Activated CD4-positive, alpha-beta memory T cell treated with anti-CD3 and anti-CD28 coated beads for 36 hours (primary cell): ENCODE results near the gene MAN2C1. TPM values are rescaled to one million over a fixed set of nuclear protein-coding genes. Genes with fewer than 3 reads are reported as not detected.
A peak's percentile ranks its signal among the peaks of the same experiment; 100 is the strongest.
"Not testable (repeated sequence)": the region's sequence is repeated elsewhere in the genome, so short reads cannot be mapped to it uniquely, and the experiment has no call there.

Experiments used
- CTCF ChIA-PET: fragments of 350-600 bp; sonication (Branson Sonifier 250); formaldehyde crosslinking; loops from one replicate; lab custom pipeline; 2021; ENCODE audit warnings: antibody characterized with exemption, inconsistent platforms; lab: Charles Lee
- POLR2A ChIA-PET: fragments of 350-600 bp; sonication (Branson Sonifier 250); formaldehyde crosslinking; loops from one replicate; lab custom pipeline; 2021; ENCODE audit warnings: antibody characterized with exemption; lab: Charles Lee
- DNase-seq: peaks from one replicate; pipeline ENCODE4 v3.0.0-alpha.2; 2020
- H3K27ac Mint-ChIP-seq: one replicate; pipeline ENCODE4 v1.8.0; 2021; ENCODE audit warnings: mixed read lengths
- H3K27me3 Mint-ChIP-seq: one replicate; pipeline ENCODE4 v1.8.0; 2021; ENCODE audit warnings: mixed read lengths
- H3K36me3 Mint-ChIP-seq: one replicate; pipeline ENCODE4 v1.8.0; 2021; ENCODE audit warnings: mixed read lengths
- H3K4me1 Mint-ChIP-seq: one replicate; pipeline ENCODE4 v1.8.0; 2021; ENCODE audit warnings: low read depth, mixed read lengths
- H3K4me3 Mint-ChIP-seq: one replicate; pipeline ENCODE4 v1.8.0; 2021; ENCODE audit warnings: mild to moderate bottlenecking, mixed read lengths
- H3K9me3 Mint-ChIP-seq: one replicate; pipeline ENCODE4 v1.8.0; 2021; ENCODE audit warnings: mixed read lengths
- intact Hi-C: fragments of 100-400 bp; cut with micrococcal nuclease; formaldehyde crosslinking; loops from one replicate; pipeline ENCODE4 v1.15.1; 2023
- total RNA-seq, 2 experiments: library from RNA; stranded (reverse); gene quantifications; one replicate each; pipeline ENCODE4 v1.2.3, GENCODE V29; 2021

The MAN2C1 gene
- total RNA-seq, 2 experiments from 2014 or later = 177 to 192 TPM

DNA sequence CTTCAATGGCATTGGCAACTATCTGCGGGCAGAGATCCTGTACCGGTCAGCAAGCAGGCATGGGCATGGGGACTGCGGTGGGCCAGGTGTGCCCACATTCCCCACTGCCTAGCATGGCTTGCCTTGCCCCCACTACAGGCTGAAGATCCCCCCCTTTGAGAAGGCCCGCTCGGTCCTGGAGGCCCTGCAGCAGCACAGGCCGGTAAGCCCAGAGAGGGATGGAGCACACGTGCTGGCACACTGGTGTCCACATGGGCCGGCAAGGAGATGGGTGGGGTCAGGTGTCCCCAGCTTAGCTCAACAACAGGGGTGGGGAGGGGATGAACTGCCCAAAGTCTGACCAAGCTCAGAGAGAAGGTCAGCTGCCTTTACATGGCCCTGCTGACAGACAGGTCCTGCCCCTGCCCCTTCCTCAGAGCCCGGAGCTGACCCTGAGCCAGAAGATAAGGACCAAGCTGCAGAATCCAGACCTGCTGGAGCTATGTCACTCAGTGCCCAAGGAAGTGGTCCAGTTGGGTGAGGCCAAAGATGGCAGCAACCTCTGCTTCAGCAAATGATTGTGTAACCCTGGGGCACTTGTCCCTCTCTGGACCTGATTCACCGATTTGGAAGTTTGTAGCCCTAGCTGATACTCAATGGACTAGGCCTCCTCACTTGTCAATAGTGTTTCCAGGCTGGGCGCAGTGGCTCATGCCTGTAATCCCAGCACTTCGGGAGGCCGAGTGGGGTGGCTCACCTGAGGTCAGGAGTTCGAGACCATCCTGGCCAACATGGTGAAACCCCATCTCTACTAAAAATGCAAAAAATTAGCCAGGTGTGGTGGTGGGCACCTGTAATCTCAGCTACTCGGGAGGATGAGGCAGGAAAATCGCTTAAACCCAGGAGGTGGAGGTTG is 16.0 kb downstream of the MAN2C1 start:
- POLR2A ChIA-PET = interaction anchor here (2.0 kb wide), 1 partner anchor 11 kb away, joined by 5 read pairs; no protein-coding TSS in a partner anchor
- intact Hi-C loops = no loop called here
- H3K4me1 Mint-ChIP-seq = peaks cover 23% of the 10 kb centered on the region
- DNase-seq = no peak
- H3K9me3 Mint-ChIP-seq = peaks cover 8% of the 10 kb centered on the region
- H3K27me3 Mint-ChIP-seq = no peaks in the 10 kb centered on the region
- CTCF ChIA-PET = interaction anchor here (2.0 kb wide), 1 partner anchor 16 kb away, joined by 7 read pairs; no protein-coding TSS in a partner anchor
- peaks cover 7% of the 10 kb centered on the region for H3K36me3 Mint-ChIP-seq
- no peak overlapping the region for H3K4me3 Mint-ChIP-seq
- no peak overlapping the region for H3K27ac Mint-ChIP-seq

- peak; percentile 24 for DNase-seq
- ChIA-PET POLR2A (interaction anchor here (0.5 kb wide), 1 partner anchor 91 kb away, joined by 4 read pairs; no protein-coding TSS in a partner anchor), CTCF (no interaction called here)
- intact Hi-C loops = loop anchor here (2.0 kb wide), 1 partner anchor 100 kb away; the partner anchor contains the start of gene SIN3A
- H3K27ac Mint-ChIP-seq = peak overlapping the region; percentile 79
- no peaks in the 10 kb centered on the region for H3K27me3 Mint-ChIP-seq
- peaks cover 8% of the 10 kb centered on the region for H3K9me3 Mint-ChIP-seq
- H3K36me3 Mint-ChIP-seq = peaks cover 7% of the 10 kb centered on the region
- no peak overlapping the region for H3K4me3 Mint-ChIP-seq
- peaks cover 28% of the 10 kb centered on the region for H3K4me1 Mint-ChIP-seq
These were observed 17.6 kb downstream of the MAN2C1 start for GRCh38 chr15:75350601-75351361.

DNA sequence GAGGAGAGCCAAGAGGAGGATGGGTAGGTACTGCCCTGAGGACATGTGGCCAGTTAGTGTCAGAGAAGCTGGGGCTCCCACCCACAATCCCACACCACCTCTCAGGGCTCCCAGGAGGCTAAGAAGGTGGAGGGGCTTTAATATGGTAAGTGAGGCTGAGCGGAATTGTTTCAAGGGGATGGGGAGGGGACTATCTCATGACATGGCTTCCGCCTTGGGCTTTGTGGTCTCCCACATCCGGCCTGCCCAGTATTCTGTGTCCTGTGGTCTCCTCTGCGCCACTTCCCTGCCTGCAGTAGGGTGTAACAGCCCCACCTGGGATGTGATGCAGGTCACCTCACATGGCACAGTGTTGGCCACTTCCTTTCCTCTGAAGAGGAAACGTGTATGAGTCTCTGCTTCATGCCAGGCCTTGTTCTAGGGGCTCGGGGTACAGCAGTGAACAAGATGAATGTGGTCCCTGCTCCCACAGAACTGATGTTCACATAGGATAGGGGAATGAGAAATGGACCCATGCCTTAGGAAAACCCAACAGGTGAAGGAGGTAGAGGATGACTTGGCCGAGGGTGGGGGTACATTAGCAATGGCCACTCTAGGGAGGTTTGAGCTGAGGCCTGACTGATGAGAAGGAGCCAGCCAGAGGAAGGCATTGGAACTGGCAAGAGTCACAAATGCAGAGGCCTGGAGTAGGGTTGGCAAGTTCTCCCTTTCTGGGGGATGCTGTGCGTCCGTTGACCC is 18.4 kb downstream of the MAN2C1 start:
- CTCF ChIA-PET = interaction anchor here (2.1 kb wide), 1 partner anchor 17 kb away, joined by 10 read pairs; no protein-coding TSS in a partner anchor
- intact Hi-C loops = loop anchor here (2.0 kb wide), 1 partner anchor 101 kb away; the partner anchor contains the start of gene SIN3A
- Mint-ChIP-seq H3K9me3 (peaks cover 8% of the 10 kb centered on the region), H3K4me1 (peaks cover 28% of the 10 kb centered on the region), H3K36me3 (peaks cover 7% of the 10 kb centered on the region), H3K27me3 (no peaks in the 10 kb centered on the region), H3K4me3 (peak overlapping the region; percentile 25), H3K27ac (peak overlapping the region; percentile 79)
- POLR2A ChIA-PET = no interaction called here
- peak; percentile 92 for DNase-seq

GRCh38 chr15:75349351-75349669 is 19.1 kb downstream of the MAN2C1 start:
- intact Hi-C loops, H3K27ac Mint-ChIP-seq: not testable (repeated sequence)
- POLR2A ChIA-PET = interaction anchor here (1.0 to 2.0 kb wide), 2 partner anchors 19 to 106 kb away, joined by 3 to 9 read pairs; partner anchors contain the start of gene MAN2C1

DNA sequence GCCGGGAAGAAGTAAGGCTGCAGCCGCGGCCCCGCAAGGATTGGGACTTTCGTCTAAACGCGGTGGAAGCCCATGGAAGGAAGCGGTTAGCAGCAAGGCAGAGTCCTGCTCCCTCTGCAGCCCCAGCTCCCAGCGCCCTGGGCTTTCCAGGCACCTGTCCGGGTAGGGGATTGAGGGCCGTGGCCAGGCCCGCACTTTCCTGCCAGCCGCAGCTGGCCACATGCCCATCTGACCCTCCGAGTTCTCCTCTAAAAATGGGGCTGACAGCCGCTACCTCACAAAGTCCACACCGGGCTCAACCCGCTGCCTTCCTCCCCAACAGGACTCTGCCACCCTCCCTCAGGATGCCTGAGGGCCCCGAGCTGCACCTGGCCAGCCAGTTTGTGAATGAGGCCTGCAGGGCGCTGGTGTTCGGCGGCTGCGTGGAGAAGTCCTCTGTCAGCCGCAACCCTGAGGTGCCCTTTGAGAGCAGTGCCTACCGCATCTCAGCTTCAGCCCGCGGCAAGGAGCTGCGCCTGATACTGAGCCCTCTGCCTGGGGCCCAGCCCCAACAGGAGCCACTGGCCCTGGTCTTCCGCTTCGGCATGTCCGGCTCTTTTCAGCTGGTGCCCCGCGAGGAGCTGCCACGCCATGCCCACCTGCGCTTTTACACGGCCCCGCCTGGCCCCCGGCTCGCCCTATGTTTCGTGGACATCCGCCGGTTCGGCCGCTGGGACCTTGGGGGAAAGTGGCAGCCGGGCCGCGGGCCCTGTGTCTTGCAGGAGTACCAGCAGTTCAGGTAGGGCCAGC is 19.7 kb downstream of the MAN2C1 start:
- Mint-ChIP-seq H3K4me1 (peaks cover 28% of the 10 kb centered on the region), H3K9me3 (peaks cover 8% of the 10 kb centered on the region), H3K4me3 (peak overlapping the region; percentile 42), H3K27ac (no peak overlapping the region), H3K27me3 (no peaks in the 10 kb centered on the region), H3K36me3 (peaks cover 7% of the 10 kb centered on the region)
- no peak for DNase-seq
- intact Hi-C loops = no loop called here
- POLR2A ChIA-PET = interaction anchor here (1.0 to 2.0 kb wide), 3 partner anchors 20 to 106 kb away, joined by 3 to 9 read pairs (median 5); partner anchors contain the start of genes MAN2C1 and SIN3A
- CTCF ChIA-PET = interaction anchor here (2.1 kb wide), 1 partner anchor 19 kb away, joined by 10 read pairs; no protein-coding TSS in a partner anchor

More at GRCh38 chr15:75349351-75349669, 19.1 kb downstream of the MAN2C1 start:
- not testable (repeated sequence) for H3K9me3 Mint-ChIP-seq, H3K4me3 Mint-ChIP-seq, H3K36me3 Mint-ChIP-seq, H3K27me3 Mint-ChIP-seq, DNase-seq
- CTCF ChIA-PET = interaction anchor here (2.1 kb wide), 1 partner anchor 18 kb away, joined by 10 read pairs; no protein-coding TSS in a partner anchor
- peaks cover 28% of the 10 kb centered on the region for H3K4me1 Mint-ChIP-seq

- no peak overlapping the region for H3K27ac Mint-ChIP-seq
- H3K36me3 Mint-ChIP-seq = peaks cover 7% of the 10 kb centered on the region
- H3K4me3 Mint-ChIP-seq = peak overlapping the region; percentile 79
- CTCF ChIA-PET = interaction anchor here (1.3 to 2.1 kb wide), 2 partner anchors 19 kb away, joined by 7 to 10 read pairs; no protein-coding TSS in a partner anchor
- intact Hi-C loops = no loop called here
- H3K27me3 Mint-ChIP-seq = no peaks in the 10 kb centered on the region
- POLR2A ChIA-PET = interaction anchor here (1.1 to 2.0 kb wide), 3 partner anchors 20 to 106 kb away, joined by 5 to 9 read pairs (median 5); partner anchors contain the start of genes MAN2C1 and SIN3A
- H3K4me1 Mint-ChIP-seq = peaks cover 28% of the 10 kb centered on the region
- DNase-seq = no peak
- peaks cover 8% of the 10 kb centered on the region for H3K9me3 Mint-ChIP-seq
These were observed 20.3 kb downstream of the MAN2C1 start for GRCh38 chr15:75348034-75348561.

DNA sequence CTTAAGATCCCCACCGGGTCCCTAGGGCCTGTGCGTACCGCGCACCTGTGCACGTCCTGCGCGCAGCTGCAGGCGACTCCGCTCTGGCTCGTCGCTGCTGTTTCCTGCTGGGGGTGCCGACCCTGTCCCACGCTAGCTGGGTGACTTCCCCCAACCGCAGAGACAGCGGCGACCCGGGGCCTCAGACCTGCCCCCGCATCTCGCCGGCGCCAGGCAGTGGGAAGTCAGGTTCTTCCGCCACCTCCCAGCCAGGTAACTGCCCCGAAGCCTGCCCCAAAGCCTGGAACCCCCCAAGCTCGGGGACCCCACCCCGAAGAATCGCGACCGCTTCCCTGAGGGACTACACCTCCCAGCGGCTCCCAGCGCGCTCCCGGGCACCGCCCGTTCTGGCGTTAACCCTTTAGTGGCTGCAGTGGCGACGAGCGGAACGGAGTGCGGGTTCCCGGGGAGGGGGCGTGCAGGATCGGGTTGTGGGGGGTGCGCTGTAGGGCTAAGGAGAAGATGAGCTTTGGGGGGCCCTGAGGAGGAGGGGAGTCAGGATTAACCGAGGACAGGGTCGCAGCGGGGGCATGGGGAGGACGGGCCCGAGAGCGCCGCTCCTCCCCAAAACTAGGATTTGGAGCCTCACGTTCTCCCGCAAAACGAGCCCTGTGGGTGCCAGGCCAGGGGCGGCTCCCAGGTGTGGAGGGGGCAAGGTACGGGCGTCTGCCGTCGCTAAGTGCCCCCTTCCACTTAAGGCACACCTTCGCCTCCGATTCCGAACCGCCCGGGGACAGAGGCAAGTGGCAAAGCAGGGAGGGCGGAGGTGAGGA is 21.0 kb downstream of the MAN2C1 start:
- CTCF ChIA-PET = interaction anchor here (0.9 to 1.3 kb wide), 2 partner anchors 11 to 20 kb away, joined by 3 to 7 read pairs; partner anchors contain the start of gene COMMD4
- H3K4me3 Mint-ChIP-seq = peak overlapping the region; percentile 79
- H3K36me3 Mint-ChIP-seq = peaks cover 7% of the 10 kb centered on the region
- DNase-seq = peak; percentile 68
- peaks cover 28% of the 10 kb centered on the region for H3K4me1 Mint-ChIP-seq
- peak overlapping the region; percentile 26 for H3K27ac Mint-ChIP-seq
- intact Hi-C loops = no loop called here
- H3K9me3 Mint-ChIP-seq = peaks cover 8% of the 10 kb centered on the region
- POLR2A ChIA-PET = interaction anchor here (0.9 to 2.0 kb wide), 4 partner anchors 21 to 108 kb away, joined by 3 to 9 read pairs (median 5); partner anchors contain the start of genes MAN2C1 and SIN3A
- H3K27me3 Mint-ChIP-seq = no peaks in the 10 kb centered on the region

GRCh38 chr15:75346796-75347221 is 21.6 kb downstream of the MAN2C1 start, which contains the start of gene NEIL1:
Gene NEIL1, plus strand, starts transcription at chr15:75347039. Its CDS starts 1,867 bp downstream, at chr15:75348906.
- Mint-ChIP-seq H3K27me3 (no peaks in the 10 kb centered on the region), H3K4me1 (peaks cover 28% of the 10 kb centered on the region), H3K9me3 (peaks cover 8% of the 10 kb centered on the region), H3K27ac (peak within 1 kb of the TSS; percentile 26), H3K36me3 (peaks cover 7% of the 10 kb centered on the region), H3K4me3 (peak within 1 kb of the TSS; percentile 79)
- ChIA-PET POLR2A (interaction anchor here (0.9 kb wide), 1 partner anchor 109 kb away, joined by 3 read pairs; no protein-coding TSS in a partner anchor), CTCF (interaction anchor here (0.9 to 1.3 kb wide), 2 partner anchors 11 to 21 kb away, joined by 3 to 7 read pairs; partner anchors contain the start of gene COMMD4)
- intact Hi-C loops = no loop called here
- DNase-seq = no peak

DNA sequence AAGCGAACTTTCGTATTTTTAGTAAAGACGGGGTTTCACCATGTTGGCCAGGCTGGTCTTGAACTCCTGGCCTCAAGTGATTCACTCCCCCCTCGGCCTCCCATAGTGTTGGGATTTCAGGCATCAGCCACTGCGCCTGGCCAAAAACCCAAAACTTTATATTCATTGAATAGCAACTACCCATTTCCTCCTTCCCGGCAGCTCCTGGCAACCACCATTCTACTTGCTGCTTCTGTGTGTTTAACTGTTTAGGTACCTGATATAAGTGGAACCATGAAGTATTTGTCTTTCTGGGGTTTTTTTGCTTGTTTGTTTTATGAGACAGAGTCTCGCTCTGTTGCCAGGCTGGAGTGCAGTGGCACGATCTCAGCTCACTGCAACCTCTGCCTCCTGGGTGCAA is 24.5 kb downstream of the MAN2C1 start:
- CTCF ChIA-PET = interaction anchor here (1.2 kb wide), 1 partner anchor 24 kb away, joined by 7 read pairs; no protein-coding TSS in a partner anchor
- H3K27ac Mint-ChIP-seq, POLR2A ChIA-PET: not testable (repeated sequence)

More for the DNA sequence above, 24.5 kb downstream of the MAN2C1 start:
- intact Hi-C loops, H3K36me3 Mint-ChIP-seq, H3K9me3 Mint-ChIP-seq, H3K4me1 Mint-ChIP-seq, DNase-seq, H3K27me3 Mint-ChIP-seq, H3K4me3 Mint-ChIP-seq: not testable (repeated sequence)
